Fibroblast of lung (primary cell): ENCODE measurements around the gene PEX5. TPM values are rescaled to one million over a fixed set of nuclear protein-coding genes. Genes with fewer than 3 reads are reported as not detected.

Source experiments
- DNase-seq, 2 donors: peaks; one replicate each; pipeline versions ENCODE4 v3.0.0 to v3.0.0-alpha.2; 2010; ENCODE audit warnings: low read depth in 2 of 2
- H2AFZ ChIP-seq: 2 replicates; pipeline ENCODE4 v1.5.1; 2012; ENCODE audit warnings: low read length, control low read depth, inconsistent platforms
- H3K27ac ChIP-seq: 2 replicates; pipeline ENCODE4 v1.5.1; 2011; ENCODE audit warnings: low read length, control low read depth; ENCODE audit not compliant: insufficient read depth
- H3K27me3 ChIP-seq: 2 replicates; pipeline ENCODE4 v1.5.1; 2011; ENCODE audit warnings: mild to moderate bottlenecking, low read length; ENCODE audit not compliant: control insufficient read depth, insufficient read depth
- H3K36me3 ChIP-seq: 2 replicates; pipeline ENCODE4 v1.5.1; 2011; ENCODE audit warnings: low read length; ENCODE audit not compliant: control insufficient read depth, insufficient read depth
- H3K4me1 ChIP-seq: 2 replicates; pipeline ENCODE4 v1.5.1; 2011; ENCODE audit warnings: low read length; ENCODE audit not compliant: control insufficient read depth, insufficient read depth; ENCODE audit errors: extremely low read depth
- H3K4me2 ChIP-seq: 2 replicates; pipeline ENCODE4 v1.5.1; 2011; ENCODE audit warnings: low read length, control low read depth; ENCODE audit not compliant: insufficient read depth; ENCODE audit errors: extremely low read depth
- H3K4me3 ChIP-seq, 4 experiments: fragments of 200-600 bp in 1 of 4; sonication (generic) in 1 of 4; replicated peaks in 1 of 4; 2 replicates each; pipeline ENCODE4 v1.5.1; 2011 to 2016; ENCODE audit warnings: low read length in 4 of 4, low read depth in 3 of 4, mild to moderate bottlenecking in 3 of 4, control low read depth in 2 of 4, inconsistent platforms in 1 of 4, mixed read lengths in 1 of 4; ENCODE audit not compliant: insufficient read depth in 1 of 4; ENCODE audit errors: control extremely low read depth in 1 of 4
- H3K79me2 ChIP-seq: 2 replicates; pipeline ENCODE4 v1.5.1; 2012; ENCODE audit warnings: mild to moderate bottlenecking, low read length, inconsistent platforms; ENCODE audit not compliant: control insufficient read depth, insufficient read depth
- H3K9ac ChIP-seq: 2 replicates; pipeline ENCODE4 v1.5.1; 2011; ENCODE audit warnings: mild to moderate bottlenecking, low read length, control low read depth; ENCODE audit not compliant: insufficient read depth
- H3K9me3 ChIP-seq: 2 replicates; pipeline ENCODE4 v1.5.1; 2012; ENCODE audit warnings: low read depth, low read length; ENCODE audit not compliant: control insufficient read depth, insufficient read depth
- H4K20me1 ChIP-seq: 2 replicates; pipeline ENCODE4 v1.5.1; 2011; ENCODE audit warnings: low read length; ENCODE audit not compliant: control insufficient read depth, insufficient read depth; ENCODE audit errors: extremely low read depth
- EZH2 ChIP-seq: IDR thresholded peaks from 2 replicates; pipeline ENCODE4 v1.5.1; 2012; ENCODE audit warnings: low read length, control low read depth, mild to moderate bottlenecking; ENCODE audit errors: missing control alignments
- polyA plus RNA-seq, 2 donors: library from polyadenylated mRNA; depleted of rRNA in 1 of 2; stranded (reverse) in 1 of 2; unstranded in 1 of 2; fragments of >200 nt; gene quantifications; 2 replicates each; pipeline ENCODE4 v1.2.1, GENCODE V29; 2011 to 2012; ENCODE audit warnings: missing spikeins in 1 of 2
- total RNA-seq: library from RNA; depleted of rRNA; stranded (reverse); fragments of >200 nt; gene quantifications from 2 replicates; pipeline ENCODE4 v1.2.1, GENCODE V29; 2014
- TF ChIP-seq, protein P1 (sequence below), 2 donors: IDR thresholded peaks in 1 of 2; conservative IDR thresholded peaks in 1 of 2; 1 replicate in 1 of 2; 2 replicates in 1 of 2; pipeline ENCODE4 v1.5.1; 2011 to 2012; ENCODE audit warnings: low read length in 2 of 2, control low read depth in 1 of 2, inconsistent platforms in 1 of 2, low read depth in 1 of 2, mild to moderate bottlenecking in 1 of 2

Gene PEX5
- total and polyA plus RNA-seq, 2 donors (not counting 1 experiment from before 2014, with no cell fraction given) = 18.7 to 23.3 TPM

DNA sequence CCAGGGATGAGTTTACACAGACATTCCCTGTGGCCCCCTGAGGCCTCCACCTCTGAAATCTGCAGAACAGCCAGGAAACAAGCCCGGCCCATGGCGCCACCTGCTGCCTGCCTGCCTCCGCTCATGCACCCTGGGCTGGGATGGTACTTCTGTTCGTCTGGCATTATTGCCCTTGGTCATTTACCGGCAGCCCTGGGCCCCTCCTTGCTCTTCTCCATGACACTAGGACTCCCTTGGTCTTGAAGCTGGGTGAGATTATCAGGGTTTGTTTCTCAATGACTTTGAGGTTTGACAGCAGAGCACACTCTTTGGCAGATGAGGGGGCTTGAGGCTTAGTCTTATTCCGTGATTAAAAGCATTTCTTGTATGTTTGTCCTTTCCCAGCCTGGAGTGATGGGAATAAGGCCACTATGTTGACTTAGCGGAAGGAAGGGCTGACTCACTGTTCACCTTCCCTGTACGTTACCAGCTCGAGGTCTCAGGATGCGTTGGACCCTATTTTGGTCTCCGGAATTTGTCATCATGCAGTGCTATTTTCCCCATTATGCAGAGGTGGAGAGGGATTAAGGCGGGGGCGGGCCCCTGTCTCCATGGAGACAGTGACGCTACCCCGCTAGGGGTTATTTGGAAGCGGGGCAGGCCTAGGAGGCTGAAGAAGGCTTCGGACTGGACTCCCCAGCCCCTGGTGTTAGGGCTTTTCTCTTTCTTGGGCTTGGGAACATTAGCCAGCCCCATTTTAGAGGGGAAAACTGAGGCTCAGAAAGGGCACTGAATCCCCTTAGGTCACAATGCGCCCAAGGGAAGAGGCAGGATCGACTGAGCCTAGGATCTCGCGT is 706 bp upstream of the PEX5 start:
- TF ChIP-seq EZH2 = no peak
- TF ChIP-seq, protein P1, sequence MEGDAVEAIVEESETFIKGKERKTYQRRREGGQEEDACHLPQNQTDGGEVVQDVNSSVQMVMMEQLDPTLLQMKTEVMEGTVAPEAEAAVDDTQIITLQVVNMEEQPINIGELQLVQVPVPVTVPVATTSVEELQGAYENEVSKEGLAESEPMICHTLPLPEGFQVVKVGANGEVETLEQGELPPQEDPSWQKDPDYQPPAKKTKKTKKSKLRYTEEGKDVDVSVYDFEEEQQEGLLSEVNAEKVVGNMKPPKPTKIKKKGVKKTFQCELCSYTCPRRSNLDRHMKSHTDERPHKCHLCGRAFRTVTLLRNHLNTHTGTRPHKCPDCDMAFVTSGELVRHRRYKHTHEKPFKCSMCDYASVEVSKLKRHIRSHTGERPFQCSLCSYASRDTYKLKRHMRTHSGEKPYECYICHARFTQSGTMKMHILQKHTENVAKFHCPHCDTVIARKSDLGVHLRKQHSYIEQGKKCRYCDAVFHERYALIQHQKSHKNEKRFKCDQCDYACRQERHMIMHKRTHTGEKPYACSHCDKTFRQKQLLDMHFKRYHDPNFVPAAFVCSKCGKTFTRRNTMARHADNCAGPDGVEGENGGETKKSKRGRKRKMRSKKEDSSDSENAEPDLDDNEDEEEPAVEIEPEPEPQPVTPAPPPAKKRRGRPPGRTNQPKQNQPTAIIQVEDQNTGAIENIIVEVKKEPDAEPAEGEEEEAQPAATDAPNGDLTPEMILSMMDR (conservative IDR thresholded peaks at IDR 0.05 in 1 of 2, IDR thresholded peaks at IDR 0.05 in 1 of 2; ENCODE audit: low read depth in 1 of 2, low read length in 2 of 2) = peak; percentile 69 to 75
- H3K9ac ChIP-seq = peak overlapping the region; percentile 68
- H3K79me2 ChIP-seq = no peaks in the 10 kb centered on the region
- H3K36me3 ChIP-seq = no peaks in the 10 kb centered on the region
- peak overlapping the region; percentile 89 for H2AFZ ChIP-seq
- peak overlapping the region; percentile 76 for H3K4me2 ChIP-seq
- no peaks in the 10 kb centered on the region for H3K9me3 ChIP-seq
- peak; percentile 50 to 79 for DNase-seq
- H3K4me3 ChIP-seq = peak overlapping the region; percentile 68 to 92 (median 80)
- no peaks in the 10 kb centered on the region for H3K27me3 ChIP-seq
- H3K4me1 ChIP-seq = peaks cover 10% of the 10 kb centered on the region
- H4K20me1 ChIP-seq = no peaks in the 10 kb centered on the region
- H3K27ac ChIP-seq = peak overlapping the region; percentile 90

DNA sequence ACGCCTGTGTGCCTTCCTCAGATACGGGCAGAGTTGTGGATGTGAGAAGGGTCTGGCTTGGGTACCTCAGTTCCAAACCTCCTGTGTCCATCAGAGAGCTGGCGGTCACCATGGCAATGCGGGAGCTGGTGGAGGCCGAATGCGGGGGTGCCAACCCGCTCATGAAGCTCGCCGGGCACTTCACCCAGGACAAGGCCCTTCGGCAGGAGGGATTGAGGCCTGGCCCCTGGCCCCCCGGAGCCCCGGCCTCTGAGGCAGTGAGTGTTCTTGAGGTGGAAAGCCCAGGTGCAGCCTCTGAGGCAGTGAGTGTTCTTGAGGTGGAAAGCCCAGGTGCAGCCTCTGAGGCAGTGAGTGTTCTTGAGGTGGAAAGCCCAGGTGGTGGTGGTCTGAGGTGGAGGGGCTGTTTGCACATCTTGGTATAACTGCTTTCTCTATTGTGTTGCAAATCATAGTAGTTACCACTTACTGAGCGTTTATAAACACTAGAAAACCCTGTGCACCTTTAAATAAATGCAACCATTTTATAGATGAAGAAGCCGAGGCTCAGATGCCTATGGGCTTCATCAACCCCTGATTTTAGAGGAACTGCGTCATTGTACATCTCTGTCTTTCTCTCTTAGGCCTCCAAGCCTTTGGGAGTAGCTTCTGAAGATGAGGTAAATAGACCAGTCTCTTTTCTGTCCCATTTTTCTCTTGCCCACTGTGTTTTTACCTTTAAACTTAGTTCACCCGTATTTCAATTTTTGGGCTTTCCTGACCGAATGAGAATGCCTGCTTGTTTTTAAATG is 976 bp downstream of the PEX5 start:
- H3K9ac ChIP-seq = peak overlapping the region; percentile 39
- H3K9me3 ChIP-seq = no peaks in the 10 kb centered on the region
- peak overlapping the region; percentile 60 to 92 (median 64) for H3K4me3 ChIP-seq
- no peaks in the 10 kb centered on the region for H3K27me3 ChIP-seq
- H4K20me1 ChIP-seq = no peaks in the 10 kb centered on the region
- H3K36me3 ChIP-seq = no peaks in the 10 kb centered on the region
- H3K4me2 ChIP-seq = peak overlapping the region; percentile 73
- H2AFZ ChIP-seq = peak overlapping the region; percentile 77
- TF ChIP-seq EZH2 = no peak
- TF ChIP-seq, protein P1 (conservative IDR thresholded peaks at IDR 0.05 in 1 of 2, IDR thresholded peaks at IDR 0.05 in 1 of 2; ENCODE audit: low read depth in 1 of 2, low read length in 2 of 2) = no peak
- DNase-seq = peak; percentile 11 to 20
- peak overlapping the region; percentile 46 for H3K27ac ChIP-seq
- H3K79me2 ChIP-seq = no peaks in the 10 kb centered on the region
- peaks cover 10% of the 10 kb centered on the region for H3K4me1 ChIP-seq

DNA sequence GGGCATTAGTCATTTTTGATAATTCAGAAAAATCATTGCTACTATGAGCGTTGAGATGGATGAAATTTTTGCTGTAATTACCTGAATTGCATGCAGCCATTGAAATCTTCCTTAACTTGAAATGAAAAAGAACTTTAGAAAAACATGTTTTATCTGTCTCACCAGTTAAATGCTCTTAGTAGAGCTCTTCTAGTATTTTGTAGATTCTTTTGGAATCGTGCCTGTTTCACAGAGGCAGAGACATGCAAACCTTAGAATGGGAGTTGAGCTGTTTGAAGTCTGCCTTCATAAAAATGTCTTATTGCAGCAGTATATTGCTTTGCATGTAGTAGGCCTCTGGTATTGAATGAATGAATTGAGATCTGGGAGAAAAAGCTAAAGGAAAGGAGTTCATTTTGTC is 4.2 kb downstream of the PEX5 start:
- Histone ChIP-seq H3K27me3 (no peaks in the 10 kb centered on the region), H2AFZ (no peak overlapping the region), H3K79me2 (no peaks in the 10 kb centered on the region), H3K4me3 (no peak overlapping the region), H3K9me3 (no peaks in the 10 kb centered on the region), H3K4me1 (peaks cover 3% of the 10 kb centered on the region), H3K4me2 (no peak overlapping the region), H3K36me3 (no peaks in the 10 kb centered on the region), H3K27ac (no peak overlapping the region), H3K9ac (no peak overlapping the region), H4K20me1 (no peaks in the 10 kb centered on the region)
- no peak for DNase-seq
- TF ChIP-seq EZH2 = no peak
- TF ChIP-seq, protein P1 (conservative IDR thresholded peaks at IDR 0.05 in 1 of 2, IDR thresholded peaks at IDR 0.05 in 1 of 2; ENCODE audit: low read depth in 1 of 2, low read length in 2 of 2) = no peak
